Cardiac muscle cell (in vitro differentiated cells and primary cell): Measurements from ENCODE around the gene MAP3K2. TPM values are rescaled to one million over a fixed set of nuclear protein-coding genes. Genes with fewer than 3 reads are reported as not detected.

ENCODE experiments used
- DNase-seq, 2 donors: peaks; one replicate each; pipeline versions ENCODE4 v3.0.0 to v3.0.0-alpha.2; 2010 to 2017; ENCODE audit warnings: low read depth in 1 of 2, low spot score in 1 of 2
- H3K27ac ChIP-seq: fragments of 200-600 bp; sonication (generic); 2 replicates; pipeline ENCODE4 v1.5.1; 2016
- H3K27me3 ChIP-seq: fragments of 200-600 bp; sonication (generic); 2 replicates; pipeline ENCODE4 v1.6.0; 2016; ENCODE audit warnings: control low read depth
- H3K36me3 ChIP-seq: fragments of 200-600 bp; sonication (generic); 2 replicates; pipeline ENCODE4 v1.5.1; 2016; ENCODE audit warnings: control low read depth
- H3K4me1 ChIP-seq: fragments of 200-600 bp; sonication (generic); 2 replicates; pipeline ENCODE4 v1.8.1; 2017; ENCODE audit warnings: low read depth, mild to moderate bottlenecking, mixed run types
- H3K4me3 ChIP-seq: fragments of 200-600 bp; sonication (generic); 2 replicates; pipeline ENCODE4 v1.5.1; 2016; ENCODE audit warnings: mild to moderate bottlenecking
- H3K9me3 ChIP-seq: fragments of 200-600 bp; sonication (generic); 2 replicates; pipeline ENCODE4 v1.5.1; 2017; ENCODE audit warnings: low read depth, mild to moderate bottlenecking, control low read depth
- CTCF ChIP-seq: IDR thresholded peaks from 2 replicates; pipeline ENCODE4 v1.5.1; 2012; ENCODE audit warnings: low read depth, mild to moderate bottlenecking, low read length
- polyA plus RNA-seq: library from polyadenylated mRNA; unstranded; fragments of >200 nt; fragmentation: Nextera tagmentation; extraction: Ambion mirVana; gene quantifications from 2 replicates; pipeline ENCODE4 v1.2.1, GENCODE V29; 2016
- total RNA-seq: library from RNA; depleted of rRNA; stranded (reverse); fragments of >200 nt; gene quantifications from 2 replicates; pipeline ENCODE4 v1.2.3, GENCODE V29; 2016

MAP3K2 gene
- total and polyA plus RNA-seq, 2 experiments from 2014 or later: 36.6 to 40.2 TPM

DNA sequence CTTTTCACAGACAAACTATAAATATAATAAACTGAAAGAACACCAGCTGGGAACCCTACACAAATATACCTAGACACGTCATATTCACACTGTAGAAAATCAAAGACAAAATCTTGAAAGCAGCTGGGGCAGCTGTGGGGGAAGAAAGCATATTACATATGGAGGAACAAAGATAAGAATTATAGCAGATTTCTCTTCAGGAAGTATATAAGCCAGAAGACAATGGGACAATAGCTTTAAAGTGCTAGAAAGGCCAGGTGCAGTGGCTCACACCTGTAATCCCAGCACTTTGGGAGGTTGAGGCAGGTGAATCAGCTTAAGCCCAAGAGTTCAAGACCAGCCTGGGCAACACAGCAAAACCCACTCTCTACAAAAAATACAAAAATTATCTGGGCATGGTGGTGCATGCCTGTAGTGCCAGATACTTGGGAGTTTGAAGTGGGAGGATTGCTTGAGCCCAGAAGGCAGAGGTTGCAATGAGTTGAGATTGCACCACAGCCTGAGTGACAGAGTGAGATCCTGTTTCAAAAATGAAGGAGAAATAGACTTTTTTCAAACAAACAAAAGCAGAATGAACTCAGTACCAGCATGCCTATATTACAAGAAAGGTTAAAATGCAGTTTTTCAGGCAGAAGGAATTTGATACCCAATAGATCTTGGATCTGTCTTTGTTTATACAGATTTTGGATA lies 67.0 kb downstream of the MAP3K2 start:
- no peak overlapping the region for H3K27ac ChIP-seq
- H3K4me1 ChIP-seq: no peaks in the 10 kb centered on the region
- no peak for TF ChIP-seq CTCF
- no peak overlapping the region for H3K4me3 ChIP-seq
- DNase-seq: no peak
- H3K9me3 ChIP-seq: no peaks in the 10 kb centered on the region
- no peaks in the 10 kb centered on the region for H3K27me3 ChIP-seq
- peaks cover 55% of the 10 kb centered on the region for H3K36me3 ChIP-seq

- DNase-seq: no peak
- Histone ChIP-seq H3K27ac (no peak overlapping the region), H3K36me3 (peaks cover 54% of the 10 kb centered on the region), H3K4me3 (no peak overlapping the region), H3K4me1 (no peaks in the 10 kb centered on the region), H3K9me3 (no peaks in the 10 kb centered on the region), H3K27me3 (no peaks in the 10 kb centered on the region)
- TF ChIP-seq CTCF: no peak
Observed at GRCh38 chr2:127320067-127320466, 67.7 kb downstream of the MAP3K2 start.

GRCh38 chr2:127314193-127314988 lies 73.4 kb downstream of the MAP3K2 start:
- H3K27ac ChIP-seq: no peak overlapping the region
- no peak for DNase-seq
- H3K9me3 ChIP-seq: no peaks in the 10 kb centered on the region
- H3K27me3 ChIP-seq: no peaks in the 10 kb centered on the region
- H3K4me1 ChIP-seq: no peaks in the 10 kb centered on the region
- H3K4me3 ChIP-seq: no peak overlapping the region
- peaks cover 64% of the 10 kb centered on the region for H3K36me3 ChIP-seq
- TF ChIP-seq CTCF: no peak

- H3K4me1 ChIP-seq: no peaks in the 10 kb centered on the region
- no peak for TF ChIP-seq CTCF
- H3K9me3 ChIP-seq: no peaks in the 10 kb centered on the region
- H3K27me3 ChIP-seq: no peaks in the 10 kb centered on the region
- H3K4me3 ChIP-seq: no peak overlapping the region
- no peak overlapping the region for H3K27ac ChIP-seq
- H3K36me3 ChIP-seq: peaks cover 63% of the 10 kb centered on the region
- DNase-seq: no peak
Observed at GRCh38 chr2:127313406-127313805, 74.4 kb downstream of the MAP3K2 start.

DNA sequence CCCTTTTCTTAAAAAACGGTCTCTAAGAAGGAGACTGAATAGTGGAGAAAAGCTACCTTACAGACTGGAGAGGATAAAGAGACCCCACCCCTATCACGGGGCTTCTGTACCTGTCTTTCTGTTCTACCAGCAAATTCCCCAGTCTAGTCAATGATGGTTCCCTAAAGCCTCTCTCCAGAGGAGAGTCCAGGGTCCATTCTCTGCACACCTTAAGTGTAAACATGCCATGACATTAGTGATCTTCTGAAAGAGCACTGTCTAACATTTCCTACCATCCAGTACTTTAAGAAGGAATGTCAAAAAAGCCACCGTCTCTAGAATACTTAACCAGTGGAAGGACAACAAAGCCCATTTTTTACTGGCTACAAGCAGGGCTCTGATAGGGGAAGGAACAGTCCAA lies 76.8 kb downstream of the MAP3K2 start:
- Histone ChIP-seq H3K27me3 (no peaks in the 10 kb centered on the region), H3K36me3 (peaks cover 49% of the 10 kb centered on the region), H3K9me3 (no peaks in the 10 kb centered on the region), H3K27ac (no peak overlapping the region), H3K4me3 (no peak overlapping the region), H3K4me1 (no peaks in the 10 kb centered on the region)
- no peak for DNase-seq
- TF ChIP-seq CTCF: no peak
